ENCODE measurements around the gene ELSPBP1. TPM values are rescaled to one million over a fixed set of nuclear protein-coding genes. Genes with fewer than 3 reads are reported as not detected.

ELSPBP1 gene
- total RNA-seq, 1 donor from 2014 or later, result not detected

- no peak for DNase-seq (ENCODE audit: low spot score)
Observed at GRCh38 chr19:48006762-48007161, 12.3 kb downstream of the ELSPBP1 start.

GRCh38 chr19:48010932-48011758 is 16.7 kb downstream of the ELSPBP1 start:
- Mint-ChIP-seq H3K4me3 (ENCODE audit: unreplicated experiment) (no peak overlapping the region), H3K27ac (ENCODE audit: unreplicated experiment) (no peak overlapping the region), H3K27me3 (ENCODE audit: unreplicated experiment) (no peaks in the 10 kb centered on the region), H3K4me1 (ENCODE audit: unreplicated experiment) (no peaks in the 10 kb centered on the region), H3K36me3 (ENCODE audit: low read depth, unreplicated experiment) (no peaks in the 10 kb centered on the region), H3K9me3 (ENCODE audit: unreplicated experiment) (no peaks in the 10 kb centered on the region)
- no peak for TF ChIP-seq CTCF (IDR thresholded peaks at IDR 0.05; ENCODE audit: unreplicated experiment)
- DNase-seq (ENCODE audit: low spot score), result no peak

More at GRCh38 chr19:48006762-48007161, 12.3 kb downstream of the ELSPBP1 start:
- H3K36me3 Mint-ChIP-seq (ENCODE audit: low read depth, unreplicated experiment), result no peaks in the 10 kb centered on the region
- TF ChIP-seq CTCF (IDR thresholded peaks at IDR 0.05; ENCODE audit: unreplicated experiment), result no peak
- H3K9me3 Mint-ChIP-seq (ENCODE audit: unreplicated experiment), result no peaks in the 10 kb centered on the region
- no peaks in the 10 kb centered on the region for H3K4me1 Mint-ChIP-seq (ENCODE audit: unreplicated experiment)
- H3K4me3 Mint-ChIP-seq (ENCODE audit: unreplicated experiment), result no peak overlapping the region
- peaks cover 3% of the 10 kb centered on the region for H3K27me3 Mint-ChIP-seq (ENCODE audit: unreplicated experiment)
- H3K27ac Mint-ChIP-seq (ENCODE audit: unreplicated experiment), result no peak overlapping the region

GRCh38 chr19:48020686-48021085 is 26.3 kb downstream of the ELSPBP1 start:
- H3K36me3 Mint-ChIP-seq (ENCODE audit: low read depth, unreplicated experiment), result no peaks in the 10 kb centered on the region
- no peaks in the 10 kb centered on the region for H3K4me1 Mint-ChIP-seq (ENCODE audit: unreplicated experiment)
- TF ChIP-seq CTCF (IDR thresholded peaks at IDR 0.05; ENCODE audit: unreplicated experiment), result no peak
- H3K4me3 Mint-ChIP-seq (ENCODE audit: unreplicated experiment), result no peak overlapping the region
- no peaks in the 10 kb centered on the region for H3K9me3 Mint-ChIP-seq (ENCODE audit: unreplicated experiment)
- no peaks in the 10 kb centered on the region for H3K27me3 Mint-ChIP-seq (ENCODE audit: unreplicated experiment)
- no peak overlapping the region for H3K27ac Mint-ChIP-seq (ENCODE audit: unreplicated experiment)
- no peak for DNase-seq (ENCODE audit: low spot score)

- Mint-ChIP-seq H3K27ac (ENCODE audit: unreplicated experiment) (no peak overlapping the region), H3K4me1 (ENCODE audit: unreplicated experiment) (no peaks in the 10 kb centered on the region), H3K36me3 (ENCODE audit: low read depth, unreplicated experiment) (no peaks in the 10 kb centered on the region), H3K27me3 (ENCODE audit: unreplicated experiment) (peaks cover 2% of the 10 kb centered on the region), H3K9me3 (ENCODE audit: unreplicated experiment) (no peaks in the 10 kb centered on the region), H3K4me3 (ENCODE audit: unreplicated experiment) (no peak overlapping the region)
- no peak for TF ChIP-seq CTCF (IDR thresholded peaks at IDR 0.05; ENCODE audit: unreplicated experiment)
- DNase-seq (ENCODE audit: low spot score), result no peak
Observed at GRCh38 chr19:48023011-48023410, 28.6 kb downstream of the ELSPBP1 start.

GRCh38 chr19:48023518-48023917 is 29.1 kb downstream of the ELSPBP1 start:
- no peaks in the 10 kb centered on the region for H3K4me1 Mint-ChIP-seq (ENCODE audit: unreplicated experiment)
- no peak overlapping the region for H3K4me3 Mint-ChIP-seq (ENCODE audit: unreplicated experiment)
- H3K27me3 Mint-ChIP-seq (ENCODE audit: unreplicated experiment), result peaks cover 2% of the 10 kb centered on the region
- H3K27ac Mint-ChIP-seq (ENCODE audit: unreplicated experiment), result no peak overlapping the region
- no peak for DNase-seq (ENCODE audit: low spot score)
- H3K36me3 Mint-ChIP-seq (ENCODE audit: low read depth, unreplicated experiment), result no peaks in the 10 kb centered on the region
- H3K9me3 Mint-ChIP-seq (ENCODE audit: unreplicated experiment), result no peaks in the 10 kb centered on the region
- no peak for TF ChIP-seq CTCF (IDR thresholded peaks at IDR 0.05; ENCODE audit: unreplicated experiment)
